HG02885 (cell line): ENCODE measurements around the gene LRP5.

ENCODE experiments used
- ATAC-seq: cut with Tn5 transposase; IDR thresholded peaks from one replicate; pipeline ENCODE4 v1.9.1; 2021; ENCODE audit warnings: mild to moderate bottlenecking; ENCODE audit not compliant: unreplicated experiment, poor library complexity

LRP5 gene

GRCh38 chr11:68326334-68327215 lies 14.2 kb downstream of the LRP5 start:
- no peak for ATAC-seq

GRCh38 chr11:68327586-68328370 lies 15.4 kb downstream of the LRP5 start:
- no peak for ATAC-seq

- no peak for ATAC-seq
Observed at GRCh38 chr11:68328374-68329091, 16.1 kb downstream of the LRP5 start.

- no peak for ATAC-seq
Observed at GRCh38 chr11:68329536-68329935, 17.1 kb downstream of the LRP5 start.

GRCh38 chr11:68329978-68330699 lies 17.7 kb downstream of the LRP5 start:
- ATAC-seq: no peak

- ATAC-seq: no peak
Observed at GRCh38 chr11:68330700-68331337, 18.4 kb downstream of the LRP5 start.

GRCh38 chr11:68331338-68331947 lies 19.1 kb downstream of the LRP5 start:
- no peak for ATAC-seq

GRCh38 chr11:68332186-68332585 lies 19.8 kb downstream of the LRP5 start:
- ATAC-seq: no peak

GRCh38 chr11:68333173-68333572 lies 20.8 kb downstream of the LRP5 start:
- no peak for ATAC-seq

- no peak for ATAC-seq
Observed at GRCh38 chr11:68334923-68335322, 22.5 kb downstream of the LRP5 start.

GRCh38 chr11:68335683-68336082 lies 23.3 kb downstream of the LRP5 start:
- no peak for ATAC-seq

- ATAC-seq: no peak
Observed at GRCh38 chr11:68336716-68337115, 24.3 kb downstream of the LRP5 start.

- no peak for ATAC-seq
Observed at GRCh38 chr11:68337399-68337835, 25.0 kb downstream of the LRP5 start.

- no peak for ATAC-seq
Observed at GRCh38 chr11:68338051-68338780, 25.8 kb downstream of the LRP5 start.

- no peak for ATAC-seq
Observed at GRCh38 chr11:68340003-68340767, 27.8 kb downstream of the LRP5 start.

GRCh38 chr11:68340784-68341556 lies 28.6 kb downstream of the LRP5 start:
- ATAC-seq: no peak
